Choroid plexus epithelial cell (primary cell): ENCODE data around the gene GRIK2.

Source experiments
- DNase-seq: peaks from one replicate; pipeline ENCODE4 v3.0.0-alpha.2; 2010; ENCODE audit warnings: low read depth
- H3K4me3 ChIP-seq: 2 replicates; pipeline ENCODE4 v1.5.1; 2011; ENCODE audit warnings: low read depth, mild to moderate bottlenecking, control low read depth, low read length, moderate library complexity
- CTCF ChIP-seq: conservative IDR thresholded peaks from 2 replicates; pipeline ENCODE4 v1.5.1; 2011; ENCODE audit warnings: low read depth, mild to moderate bottlenecking, control low read depth, inconsistent platforms, low read length, moderate library complexity

The GRIK2 gene

GRCh38 chr6:101762851-101763250 lies 369.3 kb downstream of the GRIK2 start:
- peak; percentile 8 for DNase-seq
- no peak overlapping the region for H3K4me3 ChIP-seq
- no peak for TF ChIP-seq CTCF

GRCh38 chr6:101765281-101765680 lies 371.8 kb downstream of the GRIK2 start:
- DNase-seq, result no peak
- no peak for TF ChIP-seq CTCF
- no peak overlapping the region for H3K4me3 ChIP-seq

- DNase-seq, result no peak
- no peak for TF ChIP-seq CTCF
- H3K4me3 ChIP-seq, result no peak overlapping the region
Observed at GRCh38 chr6:101770116-101770515, 376.6 kb downstream of the GRIK2 start.

GRCh38 chr6:101776919-101777350 lies 383.4 kb downstream of the GRIK2 start:
- TF ChIP-seq CTCF, result no peak
- no peak overlapping the region for H3K4me3 ChIP-seq
- no peak for DNase-seq

GRCh38 chr6:101777646-101778045 lies 384.1 kb downstream of the GRIK2 start:
- TF ChIP-seq CTCF, result no peak
- no peak overlapping the region for H3K4me3 ChIP-seq
- DNase-seq, result no peak

GRCh38 chr6:101779051-101779844 lies 385.7 kb downstream of the GRIK2 start:
- no peak overlapping the region for H3K4me3 ChIP-seq
- DNase-seq, result peak; percentile 23
- no peak for TF ChIP-seq CTCF

- H3K4me3 ChIP-seq, result no peak overlapping the region
- DNase-seq, result no peak
- TF ChIP-seq CTCF, result no peak
Observed at GRCh38 chr6:101783287-101783686, 389.8 kb downstream of the GRIK2 start.
